HCT116 (cell line): Measurements from ENCODE around the gene PADI2.

Experiments used
- POLR2A ChIP-seq: IDR thresholded peaks from 2 replicates; pipeline ENCODE4 v1.7.0; 2011; ENCODE audit warnings: borderline replicate concordance; ENCODE audit not compliant: insufficient read depth, insufficient read length; ENCODE audit errors: extremely low read depth
- POLR2AphosphoS5 ChIP-seq: IDR thresholded peaks from 2 replicates; pipeline ENCODE4 v1.6.1; 2011; ENCODE audit warnings: mild to moderate bottlenecking, low read depth, low read length, moderate library complexity
- TF ChIP-seq, protein P1 (sequence below), 3 experiments: fragments of 200-600 bp in 1 of 3; sonication (generic) in 1 of 3; IDR thresholded peaks in 2 of 3; conservative IDR thresholded peaks in 1 of 3; 2 replicates each; pipeline ENCODE4 v1.5.1; 2012 to 2017; ENCODE audit warnings: low read depth in 2 of 3, low read length in 2 of 3, antibody characterized with exemption in 1 of 3, borderline replicate concordance in 1 of 3, control low read depth in 1 of 3, mild to moderate bottlenecking in 1 of 3, mixed read lengths in 1 of 3, mixed run types in 1 of 3, moderate library complexity in 1 of 3; ENCODE audit not compliant: insufficient read depth in 1 of 3
- TF ChIP-seq, protein P2 (sequence below): IDR thresholded peaks from 2 replicates; pipeline ENCODE4 v1.6.1; 2012

DNA sequence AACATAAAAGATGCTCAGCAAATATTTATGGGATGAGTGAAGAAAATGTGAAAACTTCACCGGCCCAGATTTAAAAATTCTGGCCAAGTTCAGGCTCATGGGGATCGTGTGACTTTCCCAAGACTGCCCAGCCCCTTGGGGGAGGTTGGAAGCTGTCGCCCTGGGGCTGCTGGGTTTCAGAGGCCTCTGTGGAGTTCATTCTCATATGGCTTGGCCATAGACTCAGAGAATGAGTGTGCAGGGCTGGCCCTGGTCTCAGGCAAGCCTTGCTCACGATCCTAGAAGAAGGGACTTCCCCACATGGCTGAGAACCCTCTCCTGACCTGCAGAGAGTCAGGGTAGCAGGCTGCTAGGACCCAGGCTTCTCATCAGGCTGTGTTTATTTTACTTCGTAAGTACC is 24.6 kb downstream of the PADI2 start:
- TF ChIP-seq, protein P1, sequence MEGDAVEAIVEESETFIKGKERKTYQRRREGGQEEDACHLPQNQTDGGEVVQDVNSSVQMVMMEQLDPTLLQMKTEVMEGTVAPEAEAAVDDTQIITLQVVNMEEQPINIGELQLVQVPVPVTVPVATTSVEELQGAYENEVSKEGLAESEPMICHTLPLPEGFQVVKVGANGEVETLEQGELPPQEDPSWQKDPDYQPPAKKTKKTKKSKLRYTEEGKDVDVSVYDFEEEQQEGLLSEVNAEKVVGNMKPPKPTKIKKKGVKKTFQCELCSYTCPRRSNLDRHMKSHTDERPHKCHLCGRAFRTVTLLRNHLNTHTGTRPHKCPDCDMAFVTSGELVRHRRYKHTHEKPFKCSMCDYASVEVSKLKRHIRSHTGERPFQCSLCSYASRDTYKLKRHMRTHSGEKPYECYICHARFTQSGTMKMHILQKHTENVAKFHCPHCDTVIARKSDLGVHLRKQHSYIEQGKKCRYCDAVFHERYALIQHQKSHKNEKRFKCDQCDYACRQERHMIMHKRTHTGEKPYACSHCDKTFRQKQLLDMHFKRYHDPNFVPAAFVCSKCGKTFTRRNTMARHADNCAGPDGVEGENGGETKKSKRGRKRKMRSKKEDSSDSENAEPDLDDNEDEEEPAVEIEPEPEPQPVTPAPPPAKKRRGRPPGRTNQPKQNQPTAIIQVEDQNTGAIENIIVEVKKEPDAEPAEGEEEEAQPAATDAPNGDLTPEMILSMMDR (IDR thresholded peaks at IDR 0.05 in 2 of 3, conservative IDR thresholded peaks at IDR 0.05 in 1 of 3; ENCODE audit: borderline replicate concordance in 1 of 3, insufficient read depth in 1 of 3, low read depth in 2 of 3, low read length in 2 of 3): no peak
- TF ChIP-seq, protein P2, sequence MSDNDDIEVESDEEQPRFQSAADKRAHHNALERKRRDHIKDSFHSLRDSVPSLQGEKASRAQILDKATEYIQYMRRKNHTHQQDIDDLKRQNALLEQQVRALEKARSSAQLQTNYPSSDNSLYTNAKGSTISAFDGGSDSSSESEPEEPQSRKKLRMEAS: no peak
- TF ChIP-seq POLR2A (no peak), POLR2AphosphoS5 (no peak)
